GM12891 (cell line): Measurements from ENCODE around the gene HNF4A.

Source experiments
- POLR2A ChIP-seq: IDR thresholded peaks from 2 replicates; pipeline ENCODE4 v1.6.1; 2011; ENCODE audit warnings: low read depth, low read length, control low read depth
- POLR2AphosphoS5 ChIP-seq: IDR thresholded peaks from 2 replicates; pipeline ENCODE4 v1.6.1; 2011; ENCODE audit warnings: low read depth, low read length, control low read depth
- POU2F2 ChIP-seq: IDR thresholded peaks from 2 replicates; pipeline ENCODE4 v1.6.1; 2011; ENCODE audit warnings: low read depth, mild to moderate bottlenecking, control low read depth, low read length, moderate library complexity
- SPI1 ChIP-seq: IDR thresholded peaks from 2 replicates; pipeline ENCODE4 v1.6.1; 2011; ENCODE audit warnings: low read depth, low read length, control low read depth
- TAF1 ChIP-seq: IDR thresholded peaks from 2 replicates; pipeline ENCODE4 v1.6.1; 2011; ENCODE audit warnings: low read depth, low read length, control low read depth

DNA sequence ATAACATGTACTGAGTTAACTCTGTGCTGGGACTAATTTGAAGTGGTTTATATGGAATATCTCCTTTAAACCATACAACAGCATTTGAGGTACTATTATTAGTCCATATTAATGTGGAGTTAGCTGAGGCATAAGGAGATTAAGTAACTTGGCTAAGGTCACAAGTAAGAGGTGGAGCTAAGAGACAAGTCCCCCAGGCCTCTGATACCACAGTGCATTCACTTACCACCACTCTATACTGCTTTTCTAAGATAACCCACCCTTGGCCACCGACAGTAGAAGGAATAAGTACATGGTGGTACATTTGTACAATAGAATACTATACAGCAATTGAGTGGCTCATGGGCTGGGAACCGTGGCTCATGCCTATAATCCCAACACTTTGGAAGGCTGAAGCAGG, 103.8 kb downstream of the HNF4A start:
- TF ChIP-seq POLR2A (no peak), TAF1 (no peak), POLR2AphosphoS5 (no peak), POU2F2 (no peak), SPI1 (no peak)
